ENCODE results near the gene OR14A2.

Gene OR14A2

DNA sequence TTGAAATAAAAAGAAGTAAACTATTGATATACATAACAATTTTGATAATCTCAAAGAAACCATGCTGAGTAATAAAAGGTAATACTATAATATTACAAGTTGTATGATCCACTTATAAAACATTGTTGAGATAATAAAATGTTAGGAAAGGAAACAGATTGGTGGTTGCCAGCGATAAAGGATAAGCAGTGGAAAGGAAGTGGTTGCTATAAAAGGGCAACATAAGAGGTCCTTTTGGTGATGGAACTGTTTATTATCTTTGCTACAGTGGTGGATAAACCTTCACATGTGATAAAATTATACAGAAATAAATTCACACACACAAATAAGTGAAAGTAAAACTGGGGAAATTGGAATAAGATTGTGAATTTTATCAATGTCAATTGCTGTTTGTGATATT, 46.6 kb downstream of the OR14A2 start:
- TF ChIP-seq POLR2A (IDR thresholded peaks at IDR 0.05; ENCODE audit: low read length): no peak
- TF ChIP-seq GATA1 (IDR thresholded peaks at IDR 0.05; ENCODE audit: low read depth, low read length): no peak
- no peak for DNase-seq

DNA sequence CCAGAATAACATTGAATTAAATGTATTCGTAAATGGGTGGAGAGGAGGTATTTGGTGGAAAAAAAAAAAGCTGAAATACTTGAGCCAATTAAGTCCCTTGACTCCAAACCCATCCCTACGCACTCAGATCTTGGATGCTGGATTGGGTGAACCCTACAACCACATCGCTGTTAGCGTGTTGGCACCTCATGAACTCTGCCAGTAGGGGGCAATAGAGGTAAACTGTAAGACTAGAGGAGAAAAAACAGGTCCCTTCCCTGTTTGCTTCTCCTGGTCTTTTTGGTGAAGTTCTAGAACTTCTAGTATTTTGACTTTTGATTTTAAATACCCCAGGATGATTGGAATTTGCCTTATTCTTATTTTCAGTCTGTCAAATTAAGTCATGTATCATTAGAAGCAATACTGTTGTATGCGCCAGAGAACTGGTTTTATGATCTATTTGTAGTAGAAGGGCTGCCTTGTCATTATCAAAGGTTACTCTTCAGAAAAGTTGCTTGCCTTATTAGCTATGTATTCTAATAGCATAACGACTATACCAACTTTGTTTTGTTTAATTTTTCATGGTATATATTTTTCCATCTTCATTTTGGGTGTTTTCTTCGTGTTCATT, 66.5 kb downstream of the OR14A2 start:
- TF ChIP-seq POLR2A (IDR thresholded peaks at IDR 0.05; ENCODE audit: low read length) (no peak), GATA1 (IDR thresholded peaks at IDR 0.05; ENCODE audit: low read depth, low read length) (no peak)
- peak; percentile 79 to 86 for DNase-seq

DNA sequence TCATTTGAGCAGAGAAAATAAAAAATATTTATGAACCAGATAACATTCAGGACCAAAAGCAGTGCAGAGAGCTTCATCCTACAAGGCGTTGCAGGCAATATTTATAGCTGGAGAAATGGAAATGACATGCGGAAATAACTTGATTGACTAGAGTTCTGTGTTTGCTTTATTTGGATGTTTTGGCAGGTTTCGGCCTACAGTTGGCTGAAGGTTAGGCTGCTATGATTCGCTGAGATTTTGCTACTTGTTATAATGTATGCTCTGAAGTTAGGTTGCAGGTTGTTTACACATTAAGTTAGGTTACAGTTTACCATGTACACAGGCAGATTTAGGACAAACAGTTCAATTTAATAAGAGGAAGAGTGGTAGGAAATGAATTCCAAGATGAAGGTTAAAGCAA, 67.8 kb downstream of the OR14A2 start:
- no peak for DNase-seq
- TF ChIP-seq POLR2A (IDR thresholded peaks at IDR 0.05; ENCODE audit: low read length) (no peak), GATA1 (IDR thresholded peaks at IDR 0.05; ENCODE audit: low read depth, low read length) (no peak)

DNA sequence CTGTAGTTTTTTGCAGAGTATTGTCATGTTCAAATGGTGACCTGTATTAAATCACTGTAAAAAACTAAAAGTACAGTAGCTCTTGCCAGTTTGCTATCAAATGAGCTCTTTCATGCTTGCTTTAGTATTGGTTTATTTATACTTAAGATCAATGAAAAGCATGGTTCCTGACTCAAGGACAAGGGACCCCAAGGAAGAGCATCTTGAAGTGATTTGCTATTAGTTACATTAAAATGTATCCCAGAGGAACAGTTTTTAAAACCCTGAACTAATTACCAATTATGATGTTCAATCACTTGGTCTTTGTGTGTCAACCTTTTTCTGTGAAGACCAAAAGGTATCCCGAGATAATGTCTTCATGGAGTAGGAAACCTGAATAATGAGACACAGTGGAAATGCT, 68.3 kb downstream of the OR14A2 start, which contains the start of gene OR13G1:
TSS of gene OR13G1 (minus strand) at position 101 of the 400 bp plus-strand sequence. CDS start 6,698 bp downstream, outside the sequence.
- no peak for DNase-seq
- TF ChIP-seq GATA1 (IDR thresholded peaks at IDR 0.05; ENCODE audit: low read depth, low read length) (no peak), POLR2A (IDR thresholded peaks at IDR 0.05; ENCODE audit: low read length) (no peak)

Measured in erythroblast (primary cell).